Measurements from ENCODE around the gene DBI. TPM values are rescaled to one million over a fixed set of nuclear protein-coding genes. Genes with fewer than 3 reads are reported as not detected.

The DBI gene
- total and polyA plus RNA-seq, 2 donors (not counting 1 experiment from before 2014, with no cell fraction given) = 45.2 to 69.4 TPM

DNA sequence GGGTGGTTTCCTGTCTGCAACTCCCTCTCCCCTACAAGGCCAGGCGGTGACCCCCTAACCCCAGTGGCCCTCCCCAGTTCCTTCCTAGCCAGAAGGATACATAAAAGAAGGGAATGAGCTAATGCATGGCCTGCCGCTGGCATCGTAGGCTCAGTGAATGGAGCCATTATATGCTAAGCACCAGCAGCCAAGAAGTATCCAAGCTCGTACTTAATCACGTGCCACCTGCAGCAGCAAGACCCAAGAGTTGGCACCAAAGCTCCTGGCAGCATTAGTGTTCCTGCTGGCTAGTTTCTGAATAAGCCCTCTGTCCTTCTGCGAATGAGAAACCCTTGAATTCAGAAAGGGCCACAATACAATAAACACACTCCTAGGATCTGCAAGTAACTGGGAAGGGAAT, 4.3 kb downstream of the DBI start:
- no peaks in the 10 kb centered on the region for H3K27me3 Mint-ChIP-seq
- H3K4me1 Mint-ChIP-seq = peaks cover 25% of the 10 kb centered on the region
- H3K27ac Mint-ChIP-seq = no peak overlapping the region
- no peaks in the 10 kb centered on the region for H3K27me3 ChIP-seq (replicated peaks in 1 of 4; ENCODE audit: control extremely low read depth in 1 of 4, control insufficient read depth in 3 of 4, insufficient read depth in 4 of 4, low read length in 3 of 4)
- DNase-seq (no peak), ATAC-seq (ENCODE audit: low read depth) (no peak)
- H2AFZ ChIP-seq (ENCODE audit: insufficient read depth, low read depth, low read length, poor library complexity, severe bottlenecking) = no peak overlapping the region
- H3K9me3 Mint-ChIP-seq (ENCODE audit: insufficient read depth) = peaks cover 2% of the 10 kb centered on the region
- no peak overlapping the region for H3K4me3 Mint-ChIP-seq
- peaks cover 0 to 16% (median 5%) of the 10 kb centered on the region in 3 donors for H3K9me3 ChIP-seq (ENCODE audit: control extremely low read depth in 1 of 3, control insufficient read depth in 2 of 3, insufficient read depth in 1 of 3, low read length in 2 of 3)
- CTCF ChIA-PET = no interaction called here
- H3K79me2 ChIP-seq (ENCODE audit: control insufficient read depth, insufficient read depth, low read length) = peaks cover 26% of the 10 kb centered on the region
- H3K4me1 ChIP-seq (ENCODE audit: control insufficient read depth in 2 of 2, insufficient read depth in 2 of 2, low read length in 2 of 2) = peaks cover 9 to 19% of the 10 kb centered on the region in 2 donors
- intact Hi-C loops (cut with micrococcal nuclease) = no loop called here
- TF ChIP-seq, protein P1, sequence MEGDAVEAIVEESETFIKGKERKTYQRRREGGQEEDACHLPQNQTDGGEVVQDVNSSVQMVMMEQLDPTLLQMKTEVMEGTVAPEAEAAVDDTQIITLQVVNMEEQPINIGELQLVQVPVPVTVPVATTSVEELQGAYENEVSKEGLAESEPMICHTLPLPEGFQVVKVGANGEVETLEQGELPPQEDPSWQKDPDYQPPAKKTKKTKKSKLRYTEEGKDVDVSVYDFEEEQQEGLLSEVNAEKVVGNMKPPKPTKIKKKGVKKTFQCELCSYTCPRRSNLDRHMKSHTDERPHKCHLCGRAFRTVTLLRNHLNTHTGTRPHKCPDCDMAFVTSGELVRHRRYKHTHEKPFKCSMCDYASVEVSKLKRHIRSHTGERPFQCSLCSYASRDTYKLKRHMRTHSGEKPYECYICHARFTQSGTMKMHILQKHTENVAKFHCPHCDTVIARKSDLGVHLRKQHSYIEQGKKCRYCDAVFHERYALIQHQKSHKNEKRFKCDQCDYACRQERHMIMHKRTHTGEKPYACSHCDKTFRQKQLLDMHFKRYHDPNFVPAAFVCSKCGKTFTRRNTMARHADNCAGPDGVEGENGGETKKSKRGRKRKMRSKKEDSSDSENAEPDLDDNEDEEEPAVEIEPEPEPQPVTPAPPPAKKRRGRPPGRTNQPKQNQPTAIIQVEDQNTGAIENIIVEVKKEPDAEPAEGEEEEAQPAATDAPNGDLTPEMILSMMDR (IDR thresholded peaks at IDR 0.05) = no peak
- TF ChIP-seq EZH2 (IDR thresholded peaks at IDR 0.05; ENCODE audit: borderline replicate concordance, insufficient read depth, low read depth, low read length, poor library complexity, severe bottlenecking) = no peak
- POLR2A ChIA-PET = no interaction called here
- WGBS (ENCODE audit: insufficient coverage) = 99% methylated on average over 5 of the region's 6 CpGs
- no peak overlapping the region for H3K4me2 ChIP-seq (replicated peaks; ENCODE audit: low read depth, low read length, poor library complexity, severe bottlenecking)
- no peak overlapping the region for H3K4me3 ChIP-seq (ENCODE audit: control extremely low read depth in 1 of 5, extremely low read depth in 1 of 5, insufficient read depth in 1 of 5, low read depth in 2 of 5, low read length in 4 of 5)
- H3K36me3 ChIP-seq (replicated peaks in 1 of 2; ENCODE audit: control extremely low read depth in 1 of 2, control insufficient read depth in 1 of 2, extremely low read depth in 1 of 2, insufficient read depth in 2 of 2, low read length in 1 of 2) = peaks cover 7 to 53% of the 10 kb centered on the region in 2 experiments
- peaks cover 17% of the 10 kb centered on the region for H4K20me1 ChIP-seq (ENCODE audit: control insufficient read depth, insufficient read depth, low read length, poor library complexity, severe bottlenecking)
- no peak overlapping the region for H3K9ac ChIP-seq (ENCODE audit: low read length)
- no peak overlapping the region for H3K27ac ChIP-seq (ENCODE audit: low read length in 2 of 2)

DNA sequence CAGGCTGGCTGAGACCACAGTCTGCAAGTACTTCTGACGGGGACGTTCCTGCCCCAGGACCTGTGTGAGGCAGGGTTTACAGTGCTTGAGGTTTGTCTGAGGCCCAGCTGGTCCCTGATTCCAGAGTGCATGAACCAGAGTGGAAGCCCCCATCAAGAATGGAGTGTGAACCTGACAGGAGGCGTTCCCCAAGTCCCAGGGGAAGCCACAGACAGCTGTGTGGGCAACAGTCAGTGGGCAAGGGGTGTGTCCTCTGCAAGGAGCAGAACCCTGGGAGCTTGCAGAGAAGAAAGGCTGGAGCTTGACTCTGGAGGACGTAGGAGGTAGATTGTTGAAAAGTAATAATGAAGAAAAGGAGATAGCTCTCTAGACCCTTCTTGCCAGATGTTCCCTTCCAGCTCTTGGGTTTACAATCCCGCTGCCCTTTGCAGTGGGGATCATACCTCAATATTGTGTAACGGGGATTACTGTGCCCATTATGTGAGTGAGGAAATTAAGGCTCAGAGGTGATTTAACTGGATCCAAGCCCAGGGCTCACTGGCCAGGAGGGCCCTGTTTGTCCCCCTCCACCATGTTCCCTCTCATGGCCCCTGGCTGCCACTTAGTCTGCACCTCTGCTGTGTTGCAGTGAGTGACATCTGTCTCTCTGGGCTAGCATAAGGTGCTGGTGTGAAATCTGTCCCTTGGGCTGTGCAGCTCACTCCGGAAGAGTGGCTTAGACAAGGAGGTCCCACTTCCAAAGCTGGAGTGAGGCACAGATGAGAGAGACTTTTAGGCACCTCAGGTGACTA, 6.2 kb downstream of the DBI start:
- ATAC-seq (ENCODE audit: low read depth) = no peak
- intact Hi-C loops (cut with micrococcal nuclease) = no loop called here
- Histone ChIP-seq H2AFZ (ENCODE audit: insufficient read depth, low read depth, low read length, poor library complexity, severe bottlenecking) (no peak overlapping the region), H3K4me3 (ENCODE audit: control extremely low read depth in 1 of 5, extremely low read depth in 1 of 5, insufficient read depth in 1 of 5, low read depth in 2 of 5, low read length in 4 of 5) (no peak overlapping the region), H4K20me1 (ENCODE audit: control insufficient read depth, insufficient read depth, low read length, poor library complexity, severe bottlenecking) (peaks cover 12% of the 10 kb centered on the region), H3K27me3 (replicated peaks in 1 of 4; ENCODE audit: control extremely low read depth in 1 of 4, control insufficient read depth in 3 of 4, insufficient read depth in 4 of 4, low read length in 3 of 4) (no peaks in the 10 kb centered on the region), H3K9me3 (ENCODE audit: control extremely low read depth in 1 of 3, control insufficient read depth in 2 of 3, insufficient read depth in 1 of 3, low read length in 2 of 3) (peaks cover 0 to 16% (median 5%) of the 10 kb centered on the region in 3 donors), H3K4me1 (ENCODE audit: control insufficient read depth in 2 of 2, insufficient read depth in 2 of 2, low read length in 2 of 2) (peaks cover 4 to 6% of the 10 kb centered on the region in 2 donors), H3K79me2 (ENCODE audit: control insufficient read depth, insufficient read depth, low read length) (peaks cover 8% of the 10 kb centered on the region), H3K27ac (ENCODE audit: low read length in 2 of 2) (no peak overlapping the region), H3K9ac (ENCODE audit: low read length) (no peak overlapping the region), H3K36me3 (replicated peaks in 1 of 2; ENCODE audit: control extremely low read depth in 1 of 2, control insufficient read depth in 1 of 2, extremely low read depth in 1 of 2, insufficient read depth in 2 of 2, low read length in 1 of 2) (peaks cover 7 to 53% of the 10 kb centered on the region in 2 experiments), H3K4me2 (replicated peaks; ENCODE audit: low read depth, low read length, poor library complexity, severe bottlenecking) (no peak overlapping the region)
- ChIA-PET POLR2A (no interaction called here), CTCF (no interaction called here)
- Mint-ChIP-seq H3K27me3 (no peaks in the 10 kb centered on the region), H3K27ac (no peak overlapping the region), H3K9me3 (ENCODE audit: insufficient read depth) (peaks cover 2% of the 10 kb centered on the region), H3K4me1 (peaks cover 14% of the 10 kb centered on the region), H3K4me3 (no peak overlapping the region)
- WGBS (ENCODE audit: insufficient coverage) = 82% methylated on average over 7 of the region's 7 CpGs
- no peak for DNase-seq
- TF ChIP-seq, protein P1 (IDR thresholded peaks at IDR 0.05) = no peak
- TF ChIP-seq EZH2 (IDR thresholded peaks at IDR 0.05; ENCODE audit: borderline replicate concordance, insufficient read depth, low read depth, low read length, poor library complexity, severe bottlenecking) = no peak
